ENCODE data around the gene NCAPG2. TPM values are rescaled to one million over a fixed set of nuclear protein-coding genes. Genes with fewer than 3 reads are reported as not detected.

Gene NCAPG2
- total and polyA plus RNA-seq, 2 experiments from 2014 or later, result 38.7 to 91.2 TPM

GRCh38 chr7:158646766-158647474 lies 57.7 kb downstream of the NCAPG2 start:
- ATAC-seq (peak; percentile 86), DNase-seq (ENCODE audit: low spot score) (peak; percentile 74)
- peaks cover 87% of the 10 kb centered on the region for H3K36me3 Mint-ChIP-seq (ENCODE audit: low read depth)
- H3K27me3 Mint-ChIP-seq (ENCODE audit: insufficient read depth, low read depth, poor library complexity), result no peaks in the 10 kb centered on the region
- peaks cover 27% of the 10 kb centered on the region for H3K79me2 ChIP-seq (replicated peaks; ENCODE audit: insufficient read depth)
- no peaks in the 10 kb centered on the region for H3K9me2 ChIP-seq (ENCODE audit: insufficient read depth)
- no peak overlapping the region for H2AFZ ChIP-seq
- H4K20me1 ChIP-seq (replicated peaks; ENCODE audit: insufficient read depth), result 0 out of 2 replicates have a peak, but pooled peaks cover 14% of the 10 kb centered on the region
- H3K27me3 ChIP-seq (ENCODE audit: insufficient read depth), result no peaks in the 10 kb centered on the region
- no peaks in the 10 kb centered on the region for H3K4me1 Mint-ChIP-seq
- H3K4me3 ChIP-seq, result no peak overlapping the region
- H3K4me3 Mint-ChIP-seq, result no peak overlapping the region
- no peaks in the 10 kb centered on the region for H3K9me3 Mint-ChIP-seq
- H3K4me1 ChIP-seq (ENCODE audit: insufficient read depth), result no peaks in the 10 kb centered on the region
- TF ChIP-seq, protein P1, sequence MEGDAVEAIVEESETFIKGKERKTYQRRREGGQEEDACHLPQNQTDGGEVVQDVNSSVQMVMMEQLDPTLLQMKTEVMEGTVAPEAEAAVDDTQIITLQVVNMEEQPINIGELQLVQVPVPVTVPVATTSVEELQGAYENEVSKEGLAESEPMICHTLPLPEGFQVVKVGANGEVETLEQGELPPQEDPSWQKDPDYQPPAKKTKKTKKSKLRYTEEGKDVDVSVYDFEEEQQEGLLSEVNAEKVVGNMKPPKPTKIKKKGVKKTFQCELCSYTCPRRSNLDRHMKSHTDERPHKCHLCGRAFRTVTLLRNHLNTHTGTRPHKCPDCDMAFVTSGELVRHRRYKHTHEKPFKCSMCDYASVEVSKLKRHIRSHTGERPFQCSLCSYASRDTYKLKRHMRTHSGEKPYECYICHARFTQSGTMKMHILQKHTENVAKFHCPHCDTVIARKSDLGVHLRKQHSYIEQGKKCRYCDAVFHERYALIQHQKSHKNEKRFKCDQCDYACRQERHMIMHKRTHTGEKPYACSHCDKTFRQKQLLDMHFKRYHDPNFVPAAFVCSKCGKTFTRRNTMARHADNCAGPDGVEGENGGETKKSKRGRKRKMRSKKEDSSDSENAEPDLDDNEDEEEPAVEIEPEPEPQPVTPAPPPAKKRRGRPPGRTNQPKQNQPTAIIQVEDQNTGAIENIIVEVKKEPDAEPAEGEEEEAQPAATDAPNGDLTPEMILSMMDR (conservative IDR thresholded peaks at IDR 0.05; ENCODE audit: low read depth in 2 of 2), result peak; percentile 79 to 84
- TF ChIP-seq NANOG (IDR thresholded peaks at IDR 0.05; ENCODE audit: borderline replicate concordance) (no peak), JUNB (IDR thresholded peaks at IDR 0.05; ENCODE audit: unreplicated experiment) (no peak)
- H3K27ac Mint-ChIP-seq, result no peak overlapping the region
- H3K4me2 ChIP-seq, result no peak overlapping the region
- H3F3A ChIP-seq (replicated peaks; ENCODE audit: low read depth), result no peaks in the 10 kb centered on the region
- peaks cover 64% of the 10 kb centered on the region; the same call in 1 of the 2 replicates for H3K36me3 ChIP-seq (ENCODE audit: insufficient read depth)
- H3K27ac ChIP-seq (ENCODE audit: low read depth), result no peak overlapping the region

DNA sequence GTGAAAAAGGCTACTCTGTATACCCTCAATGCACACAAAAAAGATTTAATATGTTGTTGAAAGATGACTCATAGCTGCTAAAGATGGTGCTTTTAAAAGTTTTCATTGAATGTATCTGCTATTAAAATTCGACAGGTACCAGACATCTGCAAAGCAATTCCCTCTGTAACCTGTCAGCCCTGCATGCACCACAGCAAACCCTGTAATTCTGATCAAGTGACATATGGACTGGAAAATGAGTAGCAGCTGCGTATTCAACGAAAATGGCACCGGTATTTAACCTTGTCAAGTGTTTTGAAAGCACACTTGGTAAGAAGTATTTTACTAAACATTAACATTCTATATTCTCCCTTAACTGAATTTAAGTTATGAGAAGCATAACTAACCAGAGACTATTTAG lies 58.8 kb downstream of the NCAPG2 start:
- Histone ChIP-seq H3K27ac (ENCODE audit: low read depth) (no peak overlapping the region), H3K9me2 (ENCODE audit: insufficient read depth) (no peaks in the 10 kb centered on the region), H3K36me3 (ENCODE audit: insufficient read depth) (peaks cover 59% of the 10 kb centered on the region; the same call in 1 of the 2 replicates), H3K27me3 (ENCODE audit: insufficient read depth) (no peaks in the 10 kb centered on the region), H3K4me3 (no peak overlapping the region), H4K20me1 (replicated peaks; ENCODE audit: insufficient read depth) (0 out of 2 replicates have a peak, but pooled peaks cover 14% of the 10 kb centered on the region), H3K4me1 (ENCODE audit: insufficient read depth) (no peaks in the 10 kb centered on the region), H3K4me2 (no peak overlapping the region), H2AFZ (no peak overlapping the region), H3K79me2 (replicated peaks; ENCODE audit: insufficient read depth) (peaks cover 23% of the 10 kb centered on the region), H3F3A (replicated peaks; ENCODE audit: low read depth) (no peaks in the 10 kb centered on the region)
- no peak for DNase-seq (ENCODE audit: low spot score)
- H3K9me3 Mint-ChIP-seq, result no peaks in the 10 kb centered on the region
- no peak overlapping the region for H3K4me3 Mint-ChIP-seq
- H3K27me3 Mint-ChIP-seq (ENCODE audit: insufficient read depth, low read depth, poor library complexity), result no peaks in the 10 kb centered on the region
- ATAC-seq, result no peak
- H3K4me1 Mint-ChIP-seq, result no peaks in the 10 kb centered on the region
- H3K27ac Mint-ChIP-seq, result no peak overlapping the region
- peaks cover 87% of the 10 kb centered on the region for H3K36me3 Mint-ChIP-seq (ENCODE audit: low read depth)
- TF ChIP-seq ZNF331 (CRISPR knock-in tag; IDR thresholded peaks at IDR 0.05; ENCODE audit: low read depth) (no peak), STAT1 (IDR thresholded peaks at IDR 0.05; ENCODE audit: unreplicated experiment) (no peak), REST (IDR thresholded peaks at IDR 0.05; ENCODE audit: unreplicated experiment) (no peak), ZNF114 (CRISPR knock-in tag; IDR thresholded peaks at IDR 0.05) (no peak), EZH2phosphoT487 (IDR thresholded peaks at IDR 0.05; ENCODE audit: unreplicated experiment) (no peak), EZH2 (IDR thresholded peaks at IDR 0.05; ENCODE audit: low read depth, unreplicated experiment) (no peak), POLR2AphosphoS5 (IDR thresholded peaks at IDR 0.05; ENCODE audit: low read depth) (no peak), CREB1 (CRISPR knock-in tag; IDR thresholded peaks at IDR 0.05; ENCODE audit: low read depth) (no peak)

All from GM23338 (cell line).